ENCODE results near the gene MCC.
A peak's percentile ranks its signal among the peaks of the same experiment; 100 is the strongest.

Gene MCC

DNA sequence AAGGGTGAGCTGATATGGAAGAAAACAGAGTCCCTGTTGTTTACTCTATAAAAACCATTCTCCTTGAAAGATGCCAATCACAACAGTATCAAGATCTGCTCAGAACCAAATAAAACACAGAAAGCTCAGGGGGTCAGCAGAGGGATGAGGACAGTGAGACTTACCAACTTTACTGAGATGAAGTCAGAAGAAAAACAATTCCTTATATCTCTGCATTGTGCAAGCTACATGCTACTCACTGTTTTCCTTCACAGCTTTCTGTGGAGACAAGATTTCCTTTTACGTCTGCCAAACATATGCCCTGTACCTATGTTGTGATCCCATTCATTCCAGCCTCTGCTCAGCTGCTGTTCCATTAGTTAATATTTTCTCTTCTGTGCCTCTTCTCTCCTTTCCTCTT is 239.0 kb downstream of the MCC start:
- Histone ChIP-seq H3K4me3 (ENCODE audit: low read depth, low read length) (no peak overlapping the region), H3K27ac (ENCODE audit: low read depth, low read length) (no peak overlapping the region), H3K9ac (ENCODE audit: low read depth, low read length) (no peak overlapping the region), H3K36me3 (ENCODE audit: control insufficient read depth, insufficient read depth, low read length) (no peaks in the 10 kb centered on the region), H3K9me3 (ENCODE audit: control insufficient read depth, insufficient read depth, low read length) (no peaks in the 10 kb centered on the region), H3K27me3 (ENCODE audit: control insufficient read depth, insufficient read depth, low read length) (no peaks in the 10 kb centered on the region), H3K4me1 (ENCODE audit: control insufficient read depth, insufficient read depth, low read length) (peaks cover 40% of the 10 kb centered on the region)

DNA sequence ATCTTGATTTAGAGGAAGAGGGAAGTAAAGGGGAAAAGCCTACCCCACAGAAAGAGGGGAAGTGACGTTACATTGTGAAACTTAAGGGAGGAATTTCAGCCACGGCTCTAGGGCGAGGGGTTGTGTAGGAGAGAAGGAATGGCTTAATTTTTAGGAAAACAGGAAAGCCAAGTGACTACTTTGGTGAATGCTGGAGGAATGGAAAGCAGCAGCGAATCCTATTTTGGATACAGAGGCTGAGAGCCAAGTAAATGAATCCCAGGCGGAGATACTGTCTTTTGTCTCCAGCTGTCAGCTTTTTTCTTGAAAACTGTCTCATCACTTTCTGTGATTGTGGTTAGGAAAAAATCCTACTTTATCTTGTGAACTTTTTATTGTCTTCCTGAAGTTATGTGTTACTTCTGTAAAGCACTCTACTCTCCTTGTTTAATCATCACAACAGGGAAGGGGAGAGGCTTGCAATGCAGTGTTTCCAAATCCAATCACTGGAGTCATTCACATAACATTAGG is 241.8 kb downstream of the MCC start:
- peaks cover 40% of the 10 kb centered on the region for H3K4me1 ChIP-seq (ENCODE audit: control insufficient read depth, insufficient read depth, low read length)
- H3K9ac ChIP-seq (ENCODE audit: low read depth, low read length), result no peak overlapping the region
- H3K36me3 ChIP-seq (ENCODE audit: control insufficient read depth, insufficient read depth, low read length), result no peaks in the 10 kb centered on the region
- no peaks in the 10 kb centered on the region for H3K9me3 ChIP-seq (ENCODE audit: control insufficient read depth, insufficient read depth, low read length)
- no peaks in the 10 kb centered on the region for H3K27me3 ChIP-seq (ENCODE audit: control insufficient read depth, insufficient read depth, low read length)
- H3K4me3 ChIP-seq (ENCODE audit: low read depth, low read length), result no peak overlapping the region
- H3K27ac ChIP-seq (ENCODE audit: low read depth, low read length), result peak overlapping the region; percentile 90

DNA sequence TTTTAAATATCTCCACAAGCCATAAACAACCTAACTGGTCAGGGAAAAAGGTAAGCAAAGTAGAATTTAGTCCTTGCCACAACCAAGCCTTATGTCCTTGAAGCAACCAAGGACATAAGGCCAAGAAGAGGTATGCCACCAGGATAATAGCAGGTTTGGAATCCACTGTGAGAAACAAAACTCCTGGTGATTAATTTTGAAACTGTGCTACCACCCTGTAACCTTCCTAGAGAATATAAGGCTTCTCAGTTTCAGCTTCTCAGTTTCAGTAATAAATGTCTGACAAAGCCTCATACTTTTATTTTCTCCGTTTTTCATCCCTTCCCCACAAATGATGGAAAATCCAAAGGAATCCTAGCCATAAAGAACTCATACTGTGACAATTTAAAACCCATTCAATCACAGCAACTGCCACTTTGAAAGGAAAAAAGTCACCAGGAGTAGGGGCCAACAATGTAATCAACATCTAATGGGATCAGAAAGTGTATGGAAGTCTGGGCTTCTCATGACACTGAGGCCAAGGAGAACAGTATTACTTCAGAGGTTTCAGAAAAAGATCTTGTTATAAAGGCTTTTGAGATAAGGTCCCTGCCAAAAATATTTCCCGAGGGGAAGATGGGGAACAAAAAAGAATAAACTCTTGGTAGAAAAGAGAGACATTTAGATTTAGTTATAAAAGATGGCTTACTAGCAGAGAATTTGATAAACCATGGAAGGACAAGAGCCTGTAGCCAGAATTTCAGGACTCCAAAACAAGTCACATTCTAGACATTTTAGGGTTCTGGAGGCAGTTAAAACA is 242.6 kb downstream of the MCC start:
- H3K27ac ChIP-seq (ENCODE audit: low read depth, low read length), result peak overlapping the region; percentile 90
- peak overlapping the region; percentile 8; the same call in 1 of the 2 replicates for H3K9ac ChIP-seq (ENCODE audit: low read depth, low read length)
- H3K27me3 ChIP-seq (ENCODE audit: control insufficient read depth, insufficient read depth, low read length), result no peaks in the 10 kb centered on the region
- H3K4me1 ChIP-seq (ENCODE audit: control insufficient read depth, insufficient read depth, low read length), result peaks cover 34% of the 10 kb centered on the region
- no peaks in the 10 kb centered on the region for H3K36me3 ChIP-seq (ENCODE audit: control insufficient read depth, insufficient read depth, low read length)
- H3K4me3 ChIP-seq (ENCODE audit: low read depth, low read length), result 0 out of 2 replicates have a peak overlapping the region, but pooled peaks have one; percentile 7
- no peaks in the 10 kb centered on the region for H3K9me3 ChIP-seq (ENCODE audit: control insufficient read depth, insufficient read depth, low read length)

DNA sequence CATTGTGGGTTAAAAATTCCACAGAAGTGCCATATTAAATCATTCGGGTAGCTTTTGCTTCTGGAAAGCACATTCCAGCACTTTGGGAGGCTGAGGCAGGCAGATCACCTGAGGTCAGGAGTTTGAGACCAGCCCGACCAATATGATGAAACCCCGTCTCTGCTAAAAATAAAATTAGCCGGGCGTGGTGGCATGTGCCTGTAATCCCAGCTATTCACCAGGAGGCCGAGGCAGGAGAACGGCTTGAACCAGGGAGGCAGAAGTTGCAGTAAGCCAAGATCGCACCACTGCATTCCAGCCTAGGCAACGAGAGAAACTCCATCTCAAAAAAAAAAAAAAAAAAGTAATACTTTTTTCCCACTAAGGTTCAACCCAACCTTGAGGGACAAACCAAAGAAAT is 243.3 kb downstream of the MCC start:
- H3K4me1 ChIP-seq (ENCODE audit: control insufficient read depth, insufficient read depth, low read length), result peaks cover 31% of the 10 kb centered on the region
- no peaks in the 10 kb centered on the region for H3K36me3 ChIP-seq (ENCODE audit: control insufficient read depth, insufficient read depth, low read length)
- H3K9ac ChIP-seq (ENCODE audit: low read depth, low read length), result no peak overlapping the region
- H3K4me3 ChIP-seq (ENCODE audit: low read depth, low read length), result no peak overlapping the region
- no peaks in the 10 kb centered on the region for H3K27me3 ChIP-seq (ENCODE audit: control insufficient read depth, insufficient read depth, low read length)
- peak overlapping the region; percentile 90 for H3K27ac ChIP-seq (ENCODE audit: low read depth, low read length)
- no peaks in the 10 kb centered on the region for H3K9me3 ChIP-seq (ENCODE audit: control insufficient read depth, insufficient read depth, low read length)

- no peaks in the 10 kb centered on the region for H3K9me3 ChIP-seq (ENCODE audit: control insufficient read depth, insufficient read depth, low read length)
- H3K9ac ChIP-seq (ENCODE audit: low read depth, low read length), result no peak overlapping the region
- H3K27ac ChIP-seq (ENCODE audit: low read depth, low read length), result no peak overlapping the region
- H3K4me3 ChIP-seq (ENCODE audit: low read depth, low read length), result no peak overlapping the region
- peaks cover 40% of the 10 kb centered on the region for H3K4me1 ChIP-seq (ENCODE audit: control insufficient read depth, insufficient read depth, low read length)
- no peaks in the 10 kb centered on the region for H3K36me3 ChIP-seq (ENCODE audit: control insufficient read depth, insufficient read depth, low read length)
- H3K27me3 ChIP-seq (ENCODE audit: control insufficient read depth, insufficient read depth, low read length), result no peaks in the 10 kb centered on the region
Observed at GRCh38 chr5:113243349-113243664, 244.9 kb downstream of the MCC start.

DNA sequence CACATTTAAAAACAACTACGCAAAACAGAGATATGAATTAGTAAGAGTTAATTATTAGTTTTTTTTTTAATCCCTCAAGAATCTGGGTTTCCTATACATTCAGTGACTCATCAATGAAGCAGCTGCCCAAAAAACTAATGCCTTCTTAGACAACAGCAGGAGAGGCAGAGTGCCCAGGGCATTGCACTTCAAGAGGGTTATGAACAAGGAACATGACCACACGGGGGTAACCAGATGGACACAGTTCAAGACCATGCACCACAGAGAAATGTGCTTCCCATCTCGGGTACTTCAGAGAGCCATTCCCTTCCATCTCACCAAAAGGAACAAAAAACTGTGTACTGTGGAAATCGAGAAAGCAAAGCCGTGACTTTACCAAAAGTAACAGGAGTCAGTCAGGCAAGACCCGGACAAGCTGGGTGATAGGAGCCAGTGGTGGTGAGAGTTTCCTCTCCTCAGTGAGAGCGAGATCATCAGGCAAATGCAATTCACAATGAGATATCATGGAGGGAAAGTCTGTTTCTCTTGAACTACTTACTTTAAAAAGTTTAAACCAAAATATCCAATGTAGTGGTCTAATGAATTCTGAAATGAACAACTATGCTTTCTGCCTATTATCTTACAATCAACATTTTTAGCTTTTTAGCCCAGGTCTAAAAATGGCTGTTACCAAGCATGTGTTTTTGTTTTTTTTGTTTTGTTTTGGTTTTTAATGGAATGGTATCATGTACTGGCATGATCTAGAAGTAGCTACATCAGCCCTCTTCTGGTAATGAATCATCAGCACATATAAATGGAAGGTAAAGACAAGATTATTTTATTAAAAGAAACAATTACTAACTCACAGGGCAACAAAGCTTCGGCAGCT is 245.5 kb downstream of the MCC start:
- H3K27me3 ChIP-seq (ENCODE audit: control insufficient read depth, insufficient read depth, low read length), result no peaks in the 10 kb centered on the region
- H3K36me3 ChIP-seq (ENCODE audit: control insufficient read depth, insufficient read depth, low read length), result no peaks in the 10 kb centered on the region
- H3K4me1 ChIP-seq (ENCODE audit: control insufficient read depth, insufficient read depth, low read length), result peaks cover 45% of the 10 kb centered on the region
- no peak overlapping the region for H3K27ac ChIP-seq (ENCODE audit: low read depth, low read length)
- no peak overlapping the region for H3K9ac ChIP-seq (ENCODE audit: low read depth, low read length)
- no peaks in the 10 kb centered on the region for H3K9me3 ChIP-seq (ENCODE audit: control insufficient read depth, insufficient read depth, low read length)
- no peak overlapping the region for H3K4me3 ChIP-seq (ENCODE audit: low read depth, low read length)

- Histone ChIP-seq H3K27me3 (ENCODE audit: control insufficient read depth, insufficient read depth, low read length) (no peaks in the 10 kb centered on the region), H3K9ac (ENCODE audit: low read depth, low read length) (no peak overlapping the region), H3K36me3 (ENCODE audit: control insufficient read depth, insufficient read depth, low read length) (no peaks in the 10 kb centered on the region), H3K4me3 (ENCODE audit: low read depth, low read length) (no peak overlapping the region), H3K27ac (ENCODE audit: low read depth, low read length) (no peak overlapping the region), H3K4me1 (ENCODE audit: control insufficient read depth, insufficient read depth, low read length) (peaks cover 47% of the 10 kb centered on the region), H3K9me3 (ENCODE audit: control insufficient read depth, insufficient read depth, low read length) (no peaks in the 10 kb centered on the region)
Observed at GRCh38 chr5:113240951-113241726, 247.1 kb downstream of the MCC start.

DNA sequence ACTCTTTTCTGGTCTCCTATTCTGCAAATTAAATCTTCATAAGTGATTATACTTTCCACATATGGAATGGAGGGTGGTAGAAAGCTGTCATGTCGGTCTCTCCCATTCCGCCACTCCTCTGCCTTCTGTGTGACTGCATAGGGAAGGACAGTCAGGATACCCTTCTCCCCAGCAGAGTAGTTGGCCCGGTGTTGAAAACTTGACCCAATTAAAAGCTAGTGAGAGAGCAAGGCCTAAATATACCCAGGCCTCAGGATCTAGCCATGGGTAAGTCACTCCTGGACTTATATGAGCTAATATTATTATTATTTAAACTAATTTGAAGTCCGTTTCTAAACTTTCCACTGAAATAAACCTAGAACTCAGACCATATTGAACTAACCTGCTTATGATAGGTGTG is 248.2 kb downstream of the MCC start:
- Histone ChIP-seq H3K4me3 (ENCODE audit: low read depth, low read length) (no peak overlapping the region), H3K9me3 (ENCODE audit: control insufficient read depth, insufficient read depth, low read length) (no peaks in the 10 kb centered on the region), H3K27me3 (ENCODE audit: control insufficient read depth, insufficient read depth, low read length) (no peaks in the 10 kb centered on the region), H3K36me3 (ENCODE audit: control insufficient read depth, insufficient read depth, low read length) (no peaks in the 10 kb centered on the region), H3K27ac (ENCODE audit: low read depth, low read length) (no peak overlapping the region), H3K9ac (ENCODE audit: low read depth, low read length) (no peak overlapping the region), H3K4me1 (ENCODE audit: control insufficient read depth, insufficient read depth, low read length) (peaks cover 46% of the 10 kb centered on the region)

- H3K36me3 ChIP-seq (ENCODE audit: control insufficient read depth, insufficient read depth, low read length), result no peaks in the 10 kb centered on the region
- no peak overlapping the region for H3K9ac ChIP-seq (ENCODE audit: low read depth, low read length)
- peak overlapping the region; percentile 82 for H3K27ac ChIP-seq (ENCODE audit: low read depth, low read length)
- H3K9me3 ChIP-seq (ENCODE audit: control insufficient read depth, insufficient read depth, low read length), result no peaks in the 10 kb centered on the region
- peaks cover 47% of the 10 kb centered on the region for H3K4me1 ChIP-seq (ENCODE audit: control insufficient read depth, insufficient read depth, low read length)
- H3K27me3 ChIP-seq (ENCODE audit: control insufficient read depth, insufficient read depth, low read length), result no peaks in the 10 kb centered on the region
- H3K4me3 ChIP-seq (ENCODE audit: low read depth, low read length), result no peak overlapping the region
Observed at GRCh38 chr5:113237893-113238292, 250.4 kb downstream of the MCC start.

DNA sequence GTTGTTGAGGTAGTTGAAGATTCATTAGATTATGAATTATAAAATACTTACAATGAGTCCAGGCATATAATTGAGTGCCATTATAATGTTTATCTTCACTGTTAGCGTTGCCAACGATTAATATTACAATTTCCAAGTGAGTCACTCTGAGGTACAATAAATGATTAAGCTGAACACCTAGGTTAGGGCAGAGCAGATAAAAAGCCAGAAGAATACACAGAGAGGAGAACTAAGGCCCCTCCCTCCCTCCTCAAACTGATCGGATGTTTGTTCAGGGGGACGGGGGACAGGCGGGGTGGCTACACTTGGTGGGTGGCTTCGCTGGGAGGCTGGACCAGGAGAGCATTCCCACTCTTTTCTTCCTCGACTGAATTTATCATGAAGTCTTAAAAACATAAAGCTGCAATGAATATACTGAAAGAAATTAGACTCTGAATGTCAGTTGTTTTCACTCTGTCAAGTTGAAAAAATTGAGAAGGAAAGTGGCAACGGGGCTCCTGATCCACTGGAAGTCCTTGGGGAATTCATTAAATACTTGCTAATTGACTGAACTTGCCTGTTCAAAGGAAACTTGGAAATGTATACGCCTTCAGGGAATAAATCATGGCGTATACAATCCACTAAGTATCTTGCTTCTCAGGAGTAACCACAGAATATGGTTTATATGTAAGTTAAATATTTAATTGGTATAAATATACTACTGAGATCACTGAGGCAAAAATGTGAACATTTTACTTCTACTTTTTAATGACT is 251.5 kb downstream of the MCC start:
- H3K27me3 ChIP-seq (ENCODE audit: control insufficient read depth, insufficient read depth, low read length), result no peaks in the 10 kb centered on the region
- no peaks in the 10 kb centered on the region for H3K9me3 ChIP-seq (ENCODE audit: control insufficient read depth, insufficient read depth, low read length)
- H3K4me1 ChIP-seq (ENCODE audit: control insufficient read depth, insufficient read depth, low read length), result peaks cover 52% of the 10 kb centered on the region
- no peaks in the 10 kb centered on the region for H3K36me3 ChIP-seq (ENCODE audit: control insufficient read depth, insufficient read depth, low read length)
- no peak overlapping the region for H3K4me3 ChIP-seq (ENCODE audit: low read depth, low read length)
- peak overlapping the region; percentile 82 for H3K27ac ChIP-seq (ENCODE audit: low read depth, low read length)
- no peak overlapping the region for H3K9ac ChIP-seq (ENCODE audit: low read depth, low read length)
